K562 (cell line): ENCODE results near the gene C2CD2.

ENCODE experiments used
- EP300 ChIP-seq: IDR thresholded peaks from 2 replicates; pipeline ENCODE4 v1.6.1; 2012; ENCODE audit warnings: low read length, improper control_type of control experiment
- MXI1 ChIP-seq: IDR thresholded peaks from 2 replicates; pipeline ENCODE4 v1.6.1; 2011; ENCODE audit warnings: low read depth, mild to moderate bottlenecking, improper control_type of control experiment, low read length
- POLR2AphosphoS5 ChIP-seq: IDR thresholded peaks from 2 replicates; pipeline ENCODE4 v1.6.1; 2011; ENCODE audit warnings: mild to moderate bottlenecking, low read depth, low read length, moderate library complexity; ENCODE audit not compliant: control insufficient read depth, insufficient read depth
- SIN3A ChIP-seq, 2 experiments: fragments of 150-350 bp in 1 of 2; IDR thresholded peaks; 2 replicates each; pipeline ENCODE4 v1.6.1; 2011 to 2016; ENCODE audit warnings: borderline replicate concordance in 2 of 2, low read depth in 2 of 2, low read length in 2 of 2, mild to moderate bottlenecking in 2 of 2, moderate library complexity in 2 of 2; ENCODE audit not compliant: control insufficient read depth in 1 of 2
- SMC3 ChIP-seq: conservative IDR thresholded peaks from 2 replicates; pipeline ENCODE4 v1.6.1; 2011; ENCODE audit warnings: low read depth, low read length, improper control_type of control experiment; ENCODE audit not compliant: insufficient read depth
- SREBF2 ChIP-seq: sonication (generic); formaldehyde crosslinking; IDR thresholded peaks from 2 replicates; pipeline ENCODE4 v1.4.0; 2020; ENCODE audit warnings: mild to moderate bottlenecking, missing genetic modification reagents
- SRSF9 ChIP-seq: fragments of 200-400 bp; formaldehyde crosslinking; IDR thresholded peaks from 2 replicates; pipeline ENCODE4 v1.6.1; 2017; ENCODE audit warnings: low read depth, low read length, borderline replicate concordance
- TAF1 ChIP-seq: IDR thresholded peaks from 2 replicates; pipeline ENCODE4 v1.6.1; 2011; ENCODE audit warnings: mild to moderate bottlenecking, low read length, moderate library complexity; ENCODE audit not compliant: insufficient read depth, control insufficient read depth, severe bottlenecking; ENCODE audit errors: extremely low read depth
- TF ChIP-seq, protein P1 (sequence below): sonication (generic); formaldehyde crosslinking; IDR thresholded peaks from 2 replicates; pipeline ENCODE4 v1.8.0; 2022; ENCODE audit warnings: missing genetic modification reagents, mild to moderate bottlenecking, borderline replicate concordance
- TF ChIP-seq, protein P2 (sequence below), 3 experiments: IDR thresholded peaks in 2 of 3; conservative IDR thresholded peaks in 1 of 3; 2 replicates each; pipeline ENCODE4 v1.5.1; 2011 to 2012; ENCODE audit warnings: low read length in 3 of 3, mild to moderate bottlenecking in 3 of 3, control low read depth in 2 of 3, improper control_type of control experiment in 1 of 3, inconsistent platforms in 1 of 3, low read depth in 1 of 3, mixed read lengths in 1 of 3, moderate library complexity in 1 of 3; ENCODE audit not compliant: insufficient read depth in 2 of 3
- TF ChIP-seq, protein P3 (sequence below): fragments of 250-450 bp; sonication (Bioruptor Pico); IDR thresholded peaks from 2 replicates; pipeline ENCODE4 v1.8.0; 2022; ENCODE audit warnings: moderate library complexity, mild to moderate bottlenecking, inconsistent platforms

DNA sequence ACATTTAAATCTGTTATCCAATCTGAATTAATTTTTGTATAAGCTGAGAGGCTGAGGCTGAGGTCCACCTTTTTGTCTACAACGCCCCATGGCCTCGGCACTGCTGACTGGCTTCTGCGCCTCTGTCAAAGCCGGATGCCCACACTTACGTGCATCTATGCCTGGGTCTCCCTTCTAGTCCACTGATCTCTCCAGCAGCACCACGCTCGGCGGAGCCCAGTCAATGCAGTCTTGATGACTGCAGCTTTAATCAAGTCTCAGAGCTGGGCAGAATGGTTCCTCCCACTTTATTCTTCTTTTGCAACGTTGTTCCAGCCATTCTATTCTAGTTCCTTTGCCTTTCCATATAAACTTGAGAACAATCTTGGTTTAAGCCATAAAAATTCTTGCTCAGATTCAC lies 84.0 kb downstream of the C2CD2 start:
- TF ChIP-seq SRSF9 (no peak), EP300 (no peak), SMC3 (no peak), POLR2AphosphoS5 (no peak), TAF1 (no peak), SIN3A (IDR thresholded peaks at IDR 0.05; ENCODE audit: borderline replicate concordance in 2 of 2, control insufficient read depth in 1 of 2, low read depth in 2 of 2, low read length in 2 of 2) (no peak), SREBF2 (no peak), MXI1 (no peak)
- TF ChIP-seq, protein P1, sequence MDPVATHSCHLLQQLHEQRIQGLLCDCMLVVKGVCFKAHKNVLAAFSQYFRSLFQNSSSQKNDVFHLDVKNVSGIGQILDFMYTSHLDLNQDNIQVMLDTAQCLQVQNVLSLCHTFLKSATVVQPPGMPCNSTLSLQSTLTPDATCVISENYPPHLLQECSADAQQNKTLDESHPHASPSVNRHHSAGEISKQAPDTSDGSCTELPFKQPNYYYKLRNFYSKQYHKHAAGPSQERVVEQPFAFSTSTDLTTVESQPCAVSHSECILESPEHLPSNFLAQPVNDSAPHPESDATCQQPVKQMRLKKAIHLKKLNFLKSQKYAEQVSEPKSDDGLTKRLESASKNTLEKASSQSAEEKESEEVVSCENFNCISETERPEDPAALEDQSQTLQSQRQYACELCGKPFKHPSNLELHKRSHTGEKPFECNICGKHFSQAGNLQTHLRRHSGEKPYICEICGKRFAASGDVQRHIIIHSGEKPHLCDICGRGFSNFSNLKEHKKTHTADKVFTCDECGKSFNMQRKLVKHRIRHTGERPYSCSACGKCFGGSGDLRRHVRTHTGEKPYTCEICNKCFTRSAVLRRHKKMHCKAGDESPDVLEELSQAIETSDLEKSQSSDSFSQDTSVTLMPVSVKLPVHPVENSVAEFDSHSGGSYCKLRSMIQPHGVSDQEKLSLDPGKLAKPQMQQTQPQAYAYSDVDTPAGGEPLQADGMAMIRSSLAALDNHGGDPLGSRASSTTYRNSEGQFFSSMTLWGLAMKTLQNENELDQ (CRISPR knock-in tag), result no peak
- TF ChIP-seq, protein P2, sequence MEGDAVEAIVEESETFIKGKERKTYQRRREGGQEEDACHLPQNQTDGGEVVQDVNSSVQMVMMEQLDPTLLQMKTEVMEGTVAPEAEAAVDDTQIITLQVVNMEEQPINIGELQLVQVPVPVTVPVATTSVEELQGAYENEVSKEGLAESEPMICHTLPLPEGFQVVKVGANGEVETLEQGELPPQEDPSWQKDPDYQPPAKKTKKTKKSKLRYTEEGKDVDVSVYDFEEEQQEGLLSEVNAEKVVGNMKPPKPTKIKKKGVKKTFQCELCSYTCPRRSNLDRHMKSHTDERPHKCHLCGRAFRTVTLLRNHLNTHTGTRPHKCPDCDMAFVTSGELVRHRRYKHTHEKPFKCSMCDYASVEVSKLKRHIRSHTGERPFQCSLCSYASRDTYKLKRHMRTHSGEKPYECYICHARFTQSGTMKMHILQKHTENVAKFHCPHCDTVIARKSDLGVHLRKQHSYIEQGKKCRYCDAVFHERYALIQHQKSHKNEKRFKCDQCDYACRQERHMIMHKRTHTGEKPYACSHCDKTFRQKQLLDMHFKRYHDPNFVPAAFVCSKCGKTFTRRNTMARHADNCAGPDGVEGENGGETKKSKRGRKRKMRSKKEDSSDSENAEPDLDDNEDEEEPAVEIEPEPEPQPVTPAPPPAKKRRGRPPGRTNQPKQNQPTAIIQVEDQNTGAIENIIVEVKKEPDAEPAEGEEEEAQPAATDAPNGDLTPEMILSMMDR (IDR thresholded peaks at IDR 0.05 in 2 of 3, conservative IDR thresholded peaks at IDR 0.05 in 1 of 3; ENCODE audit: insufficient read depth in 2 of 3, low read depth in 1 of 3, low read length in 3 of 3), result no peak
- TF ChIP-seq, protein P3, sequence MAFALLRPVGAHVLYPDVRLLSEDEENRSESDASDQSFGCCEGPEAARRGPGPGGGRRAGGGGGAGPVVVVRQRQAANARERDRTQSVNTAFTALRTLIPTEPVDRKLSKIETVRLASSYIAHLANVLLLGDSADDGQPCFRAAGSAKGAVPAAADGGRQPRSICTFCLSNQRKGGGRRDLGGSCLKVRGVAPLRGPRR (CRISPR knock-in tag), result no peak
